ENCODE data around the gene CEP131. TPM values are rescaled to one million over a fixed set of nuclear protein-coding genes. Genes with fewer than 3 reads are reported as not detected.

Gene CEP131
- total and polyA plus RNA-seq, 2 donors (not counting 3 experiments of a cell fraction or from before 2014, with no cell fraction given): 5.3 to 17.9 TPM

GRCh38 chr17:81140018-81140417 is 82.7 kb downstream of the CEP131 start:
- no peaks in the 10 kb centered on the region for H3K27me3 ChIP-seq (ENCODE audit: control insufficient read depth in 2 of 2, insufficient read depth in 2 of 2, low read length in 2 of 2)
- no peak overlapping the region for H2AFZ ChIP-seq (ENCODE audit: low read depth, low read length)
- BruUV-seq (replicated peaks): no TSS peak
- no peaks in the 10 kb centered on the region for H4K20me1 ChIP-seq (replicated peaks; ENCODE audit: control insufficient read depth, extremely low read depth, insufficient read depth, low read length)
- H3K9me3 ChIP-seq (replicated peaks; ENCODE audit: control insufficient read depth, insufficient read depth, low read length): no peaks in the 10 kb centered on the region
- no peaks in the 10 kb centered on the region for H3K79me2 ChIP-seq (ENCODE audit: control insufficient read depth, insufficient read depth, low read length)
- H3K27ac ChIP-seq (ENCODE audit: insufficient read depth, low read depth, low read length): no peak overlapping the region
- intact Hi-C loops (cut with micrococcal nuclease): no loop called here
- FAIRE-seq: no peak
- H3K36me3 ChIP-seq (ENCODE audit: control insufficient read depth in 2 of 2, extremely low read depth in 1 of 2, insufficient read depth in 2 of 2, low read length in 2 of 2): no peaks in the 10 kb centered on the region
- POLR2A ChIA-PET: no interaction called here
- dilution Hi-C loops (cut with MboI; ENCODE audit: extremely low pct_ligation_motif_present, low sequenced_read_pairs): no loop called here
- TF ChIP-seq CTCF (IDR thresholded peaks at IDR 0.05; ENCODE audit: extremely low read depth in 1 of 2, insufficient read depth in 1 of 2, low read depth in 1 of 2, low read length in 2 of 2): no peak
- no peaks in the 10 kb centered on the region for H3K9me1 ChIP-seq (replicated peaks; ENCODE audit: control insufficient read depth, extremely low read depth, insufficient read depth, low read length)
- no peak overlapping the region for H3K4me3 ChIP-seq (replicated peaks in 1 of 3; ENCODE audit: insufficient read depth in 1 of 3, low read depth in 1 of 3, low read length in 3 of 3)
- no peak for DNase-seq (ENCODE audit: low read depth, low spot score)
- CTCF ChIA-PET: interaction anchor here (0.6 to 7.0 kb wide), 4 partner anchors 12 to 472 kb away, joined by 3 to 91 read pairs (median 22); no protein-coding TSS in a partner anchor
- H3K4me1 ChIP-seq (ENCODE audit: control insufficient read depth, extremely low read depth, insufficient read depth, low read length): no peaks in the 10 kb centered on the region
- no peak overlapping the region for H3K9ac ChIP-seq (replicated peaks; ENCODE audit: extremely low read depth, insufficient read depth, low read length)
- no peak overlapping the region for H3K4me2 ChIP-seq (ENCODE audit: insufficient read depth, low read length)

Other genes with a start within 250 kb of the CEP131 start
- 42.5 and 42.6 TPM in 2 replicates for gene CHMP6, start 231.1 kb downstream of the CEP131 start, total RNA-seq
- gene CHMP6, start 231.1 kb downstream of the CEP131 start, polyA plus RNA-seq: 48.5 and 59.9 TPM in 2 replicates
- 18.6 and 21.4 TPM in 2 replicates for gene BAIAP2, start 187.8 kb downstream of the CEP131 start, total RNA-seq
- gene BAIAP2, start 187.8 kb downstream of the CEP131 start, polyA plus RNA-seq: 12.3 and 14.7 TPM in 2 replicates
- gene PVALEF, start 57.5 kb downstream of the CEP131 start, total RNA-seq: not detected in 2 replicates
- not detected in 2 replicates for gene PVALEF, start 57.5 kb downstream of the CEP131 start, polyA plus RNA-seq
- gene AATK, start 56.7 kb downstream of the CEP131 start, total RNA-seq: 1.00 and 1.5 TPM in 2 replicates
- 0.69 and 0.94 TPM in 2 replicates for gene AATK, start 56.7 kb downstream of the CEP131 start, polyA plus RNA-seq
- 35.6 and 41.6 TPM in 2 replicates for gene TEPSIN, start 16.1 kb upstream of the CEP131 start, total RNA-seq
- 45.3 and 55.4 TPM in 2 replicates for gene TEPSIN, start 16.1 kb upstream of the CEP131 start, polyA plus RNA-seq
- 61.5 and 69.9 TPM in 2 replicates for gene NDUFAF8, start 16.4 kb upstream of the CEP131 start, total RNA-seq
- 76.2 and 83.9 TPM in 2 replicates for gene NDUFAF8, start 16.4 kb upstream of the CEP131 start, polyA plus RNA-seq
- gene SLC38A10, start 72.3 kb upstream of the CEP131 start, total RNA-seq: 109 and 113 TPM in 2 replicates
- 72.7 and 100 TPM in 2 replicates for gene SLC38A10, start 72.3 kb upstream of the CEP131 start, polyA plus RNA-seq
- gene BAHCC1, start 172.5 kb upstream of the CEP131 start, total RNA-seq: 10.3 and 11.6 TPM in 2 replicates
- 4.7 and 7.1 TPM in 2 replicates for gene BAHCC1, start 172.5 kb upstream of the CEP131 start, polyA plus RNA-seq